H1 (cell line): ENCODE data around the gene PEPD. TPM values are rescaled to one million over a fixed set of nuclear protein-coding genes. Genes with fewer than 3 reads are reported as not detected.

ENCODE experiments used
- ATF2 ChIP-seq: IDR thresholded peaks from 2 replicates; pipeline ENCODE4 v1.6.1; 2012; ENCODE audit warnings: low read length, inconsistent platforms
- CBX8 ChIP-seq: fragments of 300-800, 300-1000 bp; sonication (generic); IDR thresholded peaks from 2 replicates; pipeline ENCODE4 v1.7.1; 2016; ENCODE audit warnings: low read depth, low read length, borderline replicate concordance
- USF2 ChIP-seq: IDR thresholded peaks from 2 replicates; pipeline ENCODE4 v1.6.1; 2011; ENCODE audit warnings: low read length, improper control_type of control experiment
- polyA plus RNA-seq, 7 experiments: library from polyadenylated mRNA; depleted of rRNA in 3 of 7; stranded (reverse) in 5 of 7; unstranded in 2 of 7; fragments of >200 nt in 5 of 7; fragments of 200-250 nt in 2 of 7; gene quantifications; 1 replicate in 5 of 7; 2 replicates in 1 of 7; 4 replicates in 1 of 7; pipeline versions ENCODE4 v1.2.1 to v1.2.3, GENCODE V29; 2011 to 2013; ENCODE audit warnings: missing spikeins in 2 of 7, mixed read lengths in 2 of 7
- total RNA-seq: library from RNA; stranded (reverse); fragmentation: NEBNext Ultra II Directional; extraction: Animal tissue kit (Norgen Biotek cat#: 25700); gene quantifications from 2 replicates; pipeline ENCODE4 v1.2.1, GENCODE V29; 2021

PEPD gene
- total and polyA plus RNA-seq, 2 of the 8 experiments (the other 6 are each of a cell fraction or from before 2014, with no cell fraction given): 84.1 to 178 TPM

GRCh38 chr19:33551676-33552075 is 30.1 kb upstream of the PEPD start (continued):
- no peak for TF ChIP-seq USF2
- no peak for TF ChIP-seq ATF2
- no peak for TF ChIP-seq CBX8
